ENCODE measurements around the gene NR1H4. TPM values are rescaled to one million over a fixed set of nuclear protein-coding genes. Genes with fewer than 3 reads are reported as not detected.

NR1H4 gene
- total and polyA plus RNA-seq, 2 of the 8 experiments (the other 6 are each of a cell fraction or from before 2014, with no cell fraction given) = not detected

DNA sequence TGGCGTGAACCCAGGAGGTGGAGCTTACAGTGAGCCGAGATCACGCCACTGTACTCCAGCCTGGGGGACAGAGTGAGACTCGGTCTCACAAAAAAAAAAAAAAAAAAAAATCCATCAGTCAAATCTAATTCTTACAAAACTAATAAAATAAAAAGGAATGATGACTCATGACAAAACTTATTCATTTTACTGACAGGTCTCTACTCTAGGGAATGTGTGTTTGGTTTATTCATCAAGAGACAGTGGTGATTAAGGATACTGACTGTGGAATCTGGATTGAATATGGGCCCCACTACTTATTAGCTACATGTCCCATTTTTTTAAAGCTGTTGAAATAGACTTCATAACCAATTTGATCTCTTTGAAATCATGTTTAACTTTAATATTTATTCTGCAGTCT, 70.5 kb downstream of the NR1H4 start:
- H4K91ac ChIP-seq (replicated peaks; ENCODE audit: insufficient read length, low read length) = no peak overlapping the region
- 94% methylated on average over 4 of the region's 4 CpGs; no CpG with 5 or more reads in 1 of the 2 experiments for WGBS, 2 experiments (ENCODE audit: extremely low coverage in 1 of 2, insufficient coverage in 1 of 2, insufficient read length in 1 of 2, insufficient replicate concordance in 2 of 2, low coverage in 1 of 2, low lambda C conversion rate in 2 of 2, missing lambda C conversion rate in 1 of 2)
- no peak overlapping the region for H4K8ac ChIP-seq (ENCODE audit: extremely low read depth, insufficient read depth, low read length)
- no peak overlapping the region for H2BK20ac ChIP-seq (ENCODE audit: low read length)
- H3K27me3 ChIP-seq (replicated peaks in 1 of 4; ENCODE audit: control insufficient read depth in 3 of 4, extremely low read depth in 1 of 4, insufficient read depth in 3 of 4, low read length in 3 of 4) = no peaks in the 10 kb centered on the region
- ChIA-PET POLR2A (ENCODE audit: partially characterized antibody) (no interaction called here), CTCF (ENCODE audit: partially characterized antibody) (interaction anchor here (1.0 to 7.6 kb wide), 7 partner anchors 10 to 208 kb away, joined by 3 to 48 read pairs (median 4); no protein-coding TSS in a partner anchor)
- FAIRE-seq = no peak
- H3K14ac ChIP-seq (ENCODE audit: insufficient read length) = no peak overlapping the region
- H3K79me2 ChIP-seq (ENCODE audit: control insufficient read depth in 1 of 2, insufficient read depth in 2 of 2, low read length in 2 of 2) = no peaks in the 10 kb centered on the region
- H3K9me3 ChIP-seq (ENCODE audit: insufficient read depth in 2 of 2, low read depth in 1 of 2, low read length in 1 of 2) = no peaks in the 10 kb centered on the region
- no peak overlapping the region for H2BK15ac ChIP-seq (ENCODE audit: low read length)
- H4K5ac ChIP-seq (ENCODE audit: insufficient read length, low read depth, low read length) = no peak overlapping the region
- no peak overlapping the region for H3K4me2 ChIP-seq (ENCODE audit: insufficient read depth in 1 of 2, low read depth in 2 of 2, low read length in 2 of 2)
- H3K36me3 ChIP-seq (ENCODE audit: control insufficient read depth in 2 of 4, insufficient read depth in 4 of 4, low read length in 3 of 4) = no peaks in the 10 kb centered on the region
- H2BK120ac ChIP-seq (replicated peaks; ENCODE audit: low read depth, low read length) = no peak overlapping the region
- H3K18ac ChIP-seq (ENCODE audit: extremely low read depth, low read length) = no peak overlapping the region
- H4K20me1 ChIP-seq (replicated peaks in 1 of 2; ENCODE audit: control insufficient read depth in 1 of 2, insufficient read depth in 2 of 2, low read length in 2 of 2) = no peaks in the 10 kb centered on the region
- no peak overlapping the region for H3K9ac ChIP-seq (replicated peaks in 1 of 4; ENCODE audit: extremely low read depth in 1 of 4, low read depth in 3 of 4, low read length in 3 of 4)
- no peak overlapping the region for H2AK5ac ChIP-seq (ENCODE audit: low read depth, low read length)
- no peak for DNase-seq (ENCODE audit: low read depth in 1 of 2, low spot score in 2 of 2)
- no peak overlapping the region for H3K23ac ChIP-seq (ENCODE audit: insufficient read length)
- no peak overlapping the region for H3K56ac ChIP-seq (replicated peaks; ENCODE audit: insufficient read length, low read depth, low read length)
- no peak overlapping the region for H2AFZ ChIP-seq (ENCODE audit: low read length)
- H3K27ac ChIP-seq (ENCODE audit: low read depth, low read length) = no peak overlapping the region
- H2BK12ac ChIP-seq (ENCODE audit: low read depth, low read length) = no peak overlapping the region
- no peaks in the 10 kb centered on the region for H3K79me1 ChIP-seq (ENCODE audit: low read depth, low read length)
- no peak overlapping the region for H2BK5ac ChIP-seq (ENCODE audit: low read depth, low read length)
- no peaks in the 10 kb centered on the region for H3K4me1 ChIP-seq (replicated peaks in 1 of 4; ENCODE audit: control insufficient read depth in 3 of 4, insufficient read depth in 4 of 4, low read length in 3 of 4)
- no peak overlapping the region for H3K4me3 ChIP-seq (ENCODE audit: extremely low read depth in 1 of 4, insufficient read depth in 2 of 4, low read depth in 3 of 4, low read length in 4 of 4)
- no peaks in the 10 kb centered on the region; the same call in 1 of the 2 replicates for H3K23me2 ChIP-seq (ENCODE audit: low read depth, low read length)
- H3K4ac ChIP-seq (replicated peaks; ENCODE audit: insufficient read length, low read depth, low read length) = no peak overlapping the region
- TF ChIP-seq RBBP5 (IDR thresholded peaks at IDR 0.05; ENCODE audit: borderline replicate concordance, low read depth, low read length) (no peak), RAD21 (IDR thresholded peaks at IDR 0.05 in 1 of 2, conservative IDR thresholded peaks at IDR 0.05 in 1 of 2; ENCODE audit: low read depth in 2 of 2, low read length in 2 of 2) (no peak), KDM1A (IDR thresholded peaks at IDR 0.05; ENCODE audit: borderline replicate concordance, low read length) (no peak), ZNF274 (IDR thresholded peaks at IDR 0.05; ENCODE audit: borderline replicate concordance, extremely low read depth, low read length) (no peak), JUND (IDR thresholded peaks at IDR 0.05; ENCODE audit: low read length) (no peak), POU5F1 (IDR thresholded peaks at IDR 0.05; ENCODE audit: low read depth, low read length) (no peak), HDAC2 (IDR thresholded peaks at IDR 0.05; ENCODE audit: borderline replicate concordance in 1 of 2, low read depth in 2 of 2, low read length in 2 of 2) (no peak), EP300 (IDR thresholded peaks at IDR 0.05; ENCODE audit: borderline replicate concordance in 1 of 2, low read depth in 2 of 2, low read length in 2 of 2) (no peak), CBX5 (IDR thresholded peaks at IDR 0.05; ENCODE audit: low read depth, low read length) (no peak), SP1 (IDR thresholded peaks at IDR 0.05; ENCODE audit: low read depth, low read length) (no peak), GTF2F1 (IDR thresholded peaks at IDR 0.05; ENCODE audit: borderline replicate concordance, low read depth, low read length) (no peak), YY1 (IDR thresholded peaks at IDR 0.05; ENCODE audit: low read depth, low read length) (no peak), SP2 (IDR thresholded peaks at IDR 0.05; ENCODE audit: low read length) (no peak)

All from H1 (cell line).